HG03342 (cell line): ENCODE data around the gene CELF2.
"Not testable (repeated sequence)": the region's sequence is repeated elsewhere in the genome, so short reads cannot be mapped to it uniquely, and the experiment has no call there.

Experiments used
- ATAC-seq: cut with Tn5 transposase; IDR thresholded peaks from one replicate; pipeline ENCODE4 v1.9.1; 2021; ENCODE audit warnings: mild to moderate bottlenecking, moderate library complexity; ENCODE audit not compliant: unreplicated experiment

Gene CELF2

DNA sequence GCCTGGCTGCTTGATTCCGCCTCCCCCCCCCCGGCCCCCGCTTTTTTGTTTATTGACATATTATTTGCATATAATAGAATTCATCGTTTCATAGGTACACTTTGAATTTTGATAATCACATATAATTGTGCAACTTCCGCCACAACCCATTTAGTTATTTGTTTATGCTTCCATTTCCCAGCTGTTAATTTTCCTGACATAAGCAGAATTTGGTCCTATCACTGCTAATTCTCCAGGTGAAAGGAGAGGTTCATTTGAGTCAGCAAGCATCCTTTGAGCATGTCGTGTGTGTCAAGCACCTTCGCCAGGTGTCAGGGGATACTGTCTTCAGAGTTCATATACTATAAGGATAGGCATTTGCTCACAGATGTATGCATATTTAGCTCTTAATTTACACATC lies 102.2 kb downstream of the CELF2 start:
- no peak for ATAC-seq

DNA sequence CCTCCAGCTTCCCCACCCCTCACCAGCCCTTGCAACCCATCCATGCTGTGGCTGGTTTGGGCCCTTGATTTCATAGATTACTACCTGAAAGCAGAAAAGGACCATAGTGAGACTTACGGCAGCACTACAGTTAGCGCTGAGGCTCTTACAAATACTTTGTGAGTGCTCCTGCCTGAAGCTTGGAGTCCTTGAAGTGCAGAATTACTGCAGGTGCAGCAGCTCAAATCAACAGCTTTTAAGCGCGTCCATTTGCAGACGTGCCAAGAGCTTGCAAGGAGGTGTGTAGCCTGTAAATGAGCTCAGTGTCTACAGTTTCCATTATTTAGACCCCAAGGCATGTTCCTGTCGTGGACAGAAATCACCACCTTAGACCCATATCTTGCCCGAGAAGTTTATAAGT lies 103.0 kb downstream of the CELF2 start:
- ATAC-seq = no peak

DNA sequence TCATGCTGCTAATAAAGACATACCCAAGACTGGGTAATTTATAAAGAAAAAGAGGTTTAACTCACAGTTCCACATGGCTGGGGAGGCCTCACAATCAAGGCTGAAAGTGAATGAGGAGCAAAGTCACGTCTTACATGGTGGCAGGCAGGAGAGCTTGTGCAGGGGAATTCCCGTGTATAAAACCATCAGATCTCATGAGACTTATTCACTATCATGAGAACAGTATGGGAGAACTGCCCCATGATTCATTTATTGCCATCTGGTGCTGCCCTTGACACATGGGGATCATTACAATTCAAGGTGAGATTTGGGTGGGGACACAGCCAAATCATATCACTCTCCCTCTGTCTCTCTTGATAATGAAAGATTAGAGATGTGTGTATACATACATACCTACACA lies 106.2 kb downstream of the CELF2 start:
- not testable (repeated sequence) for ATAC-seq

DNA sequence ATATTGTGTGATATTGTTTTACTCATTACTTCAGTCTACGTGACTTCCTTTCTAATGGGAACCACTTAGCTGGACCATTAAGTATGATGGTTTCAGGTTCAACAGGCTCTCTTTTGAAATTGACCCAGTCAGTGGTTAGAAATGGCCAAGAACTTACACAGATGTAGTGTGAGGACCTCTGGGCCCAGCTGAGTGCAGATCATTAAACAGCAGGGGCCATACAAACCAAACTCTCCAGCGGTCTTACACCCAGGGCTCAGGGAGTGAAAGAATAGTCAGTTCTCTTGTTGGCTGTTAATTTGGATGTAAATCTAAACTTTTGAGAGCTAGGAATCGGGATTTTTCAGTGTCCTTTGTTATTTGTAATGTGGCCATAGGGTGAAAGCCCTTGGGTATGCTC lies 107.3 kb downstream of the CELF2 start:
- ATAC-seq = no peak

DNA sequence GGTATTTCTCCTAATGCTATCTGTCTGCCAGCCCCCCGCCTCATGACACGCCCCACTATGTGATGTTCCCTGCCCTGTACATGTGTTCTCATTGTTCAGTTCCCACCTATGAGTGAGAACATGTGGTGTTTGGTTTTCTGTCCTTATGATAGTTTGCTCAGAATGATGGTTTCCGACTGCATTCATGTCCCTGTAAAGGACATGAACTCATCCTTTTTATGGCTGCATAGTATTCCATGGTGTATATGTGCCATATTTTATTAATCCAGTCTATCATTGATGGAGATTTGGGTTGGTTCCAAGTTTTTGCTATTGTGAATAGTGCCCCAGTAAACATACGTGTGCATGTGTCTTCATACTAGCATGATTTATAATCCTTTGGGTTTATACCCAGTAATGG lies 109.3 kb downstream of the CELF2 start:
- ATAC-seq = not testable (repeated sequence)

DNA sequence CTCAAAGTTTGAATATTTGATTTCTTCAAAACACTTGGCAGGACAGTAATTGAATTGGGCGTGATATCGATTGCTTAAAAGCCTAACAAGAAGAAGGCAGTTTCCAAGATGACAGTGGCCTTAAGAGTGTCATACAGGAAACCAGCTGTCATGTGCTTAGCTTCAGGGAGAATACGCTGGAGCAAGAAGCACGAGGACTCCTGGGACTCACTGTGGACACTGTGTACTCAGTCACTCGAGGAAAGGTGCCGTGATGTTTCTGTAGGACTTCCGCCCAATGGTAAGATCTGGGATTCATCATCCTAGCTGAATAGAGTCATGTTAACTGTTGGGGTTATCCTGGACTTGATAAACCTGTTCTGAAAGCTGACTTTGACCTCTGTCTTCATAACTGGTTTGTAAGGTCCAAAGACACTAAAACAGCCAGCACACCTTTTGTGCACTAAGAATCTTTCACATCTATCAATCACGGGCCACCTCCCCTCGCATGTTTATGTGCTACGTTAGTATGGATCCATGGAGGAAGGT lies 113.5 kb downstream of the CELF2 start:
- ATAC-seq = no peak

DNA sequence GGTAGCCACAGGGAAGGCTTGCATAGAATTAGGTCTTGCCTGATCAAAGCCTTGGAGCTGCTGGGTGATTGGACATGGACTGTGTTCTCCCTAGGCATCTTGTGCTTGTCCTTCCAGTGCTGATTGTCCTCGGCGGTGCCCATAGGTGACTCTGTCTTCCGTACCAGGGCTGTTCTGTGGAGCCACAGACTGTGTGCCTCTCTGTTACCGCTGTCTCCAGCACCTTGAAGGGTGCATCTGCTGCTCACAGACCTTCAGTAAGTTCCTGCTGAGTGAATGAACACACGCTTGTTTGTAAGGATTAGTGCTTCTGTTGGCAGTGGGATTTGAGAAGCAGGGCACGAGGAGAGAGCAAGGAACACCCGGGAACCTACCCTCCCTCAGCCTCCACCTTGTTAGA lies 116.7 kb downstream of the CELF2 start:
- ATAC-seq = no peak

DNA sequence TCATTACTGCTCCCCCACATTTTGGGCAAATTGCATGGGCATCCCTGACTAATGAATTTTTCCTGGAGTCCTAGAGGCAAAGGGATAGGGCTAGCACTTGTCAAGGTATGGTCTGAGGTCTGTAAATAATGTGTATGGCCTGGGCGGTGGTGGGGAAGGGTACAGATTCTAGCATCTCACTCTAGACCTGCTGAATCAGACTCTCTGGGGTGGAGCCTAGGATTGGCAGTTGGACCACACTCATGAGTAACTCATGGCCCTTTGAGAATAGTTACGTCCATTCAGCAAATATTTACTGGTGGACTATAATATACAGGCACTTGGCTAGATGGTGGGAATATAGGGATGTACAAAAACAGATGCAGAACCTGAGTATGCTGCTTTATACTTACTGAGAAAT lies 118.0 kb downstream of the CELF2 start:
- no peak for ATAC-seq

DNA sequence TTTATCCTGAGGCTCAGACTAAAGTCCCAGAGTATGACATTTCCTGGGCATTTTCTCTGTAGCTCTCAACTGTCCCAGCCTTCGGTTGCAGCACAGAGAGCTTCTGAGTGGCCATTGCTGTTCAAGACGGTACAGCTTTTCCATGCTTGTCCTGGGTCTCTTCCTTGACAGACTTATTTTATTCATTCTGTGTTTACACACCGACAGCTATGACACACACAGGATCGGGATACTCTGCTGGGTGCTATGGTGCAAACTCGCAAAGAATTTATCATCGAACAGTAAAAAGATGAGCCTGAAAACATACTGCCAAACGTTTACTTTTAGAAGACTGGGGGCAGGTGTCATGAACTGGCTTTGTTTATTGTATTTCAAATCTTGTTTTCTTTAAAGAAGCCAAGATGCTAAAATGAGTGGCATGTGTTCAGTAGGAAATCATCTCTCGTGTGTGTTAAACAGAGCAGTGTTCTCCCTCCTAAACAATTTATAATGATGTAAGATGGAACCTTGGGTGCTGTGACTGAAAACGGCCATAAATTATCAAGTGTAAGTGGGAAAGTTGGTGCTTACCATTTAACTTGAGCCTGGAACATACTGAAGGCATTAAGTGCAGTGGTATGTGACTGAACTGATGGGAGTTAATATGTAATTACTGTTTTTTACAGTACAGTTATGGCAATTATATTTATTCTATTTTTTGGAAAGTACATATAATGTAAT lies 120.8 kb downstream of the CELF2 start:
- no peak for ATAC-seq

DNA sequence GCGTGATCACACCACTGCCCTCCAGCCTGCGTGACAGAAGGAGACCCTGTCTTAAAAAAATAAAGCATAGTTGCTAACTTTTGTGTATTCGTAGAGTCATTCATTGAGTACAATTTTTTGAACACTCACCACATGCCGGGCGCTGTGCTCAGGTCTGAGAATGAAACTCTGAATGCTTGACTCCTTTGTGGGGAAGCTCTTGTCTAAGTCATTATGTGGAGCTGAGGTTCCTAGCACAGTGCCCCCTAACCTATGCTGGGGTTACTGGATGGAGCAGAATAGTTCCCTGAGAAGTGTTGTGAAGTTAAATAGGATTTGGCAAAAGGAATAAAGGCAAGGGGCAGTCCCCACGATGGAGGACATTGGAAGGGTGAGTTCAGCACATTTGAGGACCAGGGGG lies 123.3 kb downstream of the CELF2 start:
- no peak for ATAC-seq

DNA sequence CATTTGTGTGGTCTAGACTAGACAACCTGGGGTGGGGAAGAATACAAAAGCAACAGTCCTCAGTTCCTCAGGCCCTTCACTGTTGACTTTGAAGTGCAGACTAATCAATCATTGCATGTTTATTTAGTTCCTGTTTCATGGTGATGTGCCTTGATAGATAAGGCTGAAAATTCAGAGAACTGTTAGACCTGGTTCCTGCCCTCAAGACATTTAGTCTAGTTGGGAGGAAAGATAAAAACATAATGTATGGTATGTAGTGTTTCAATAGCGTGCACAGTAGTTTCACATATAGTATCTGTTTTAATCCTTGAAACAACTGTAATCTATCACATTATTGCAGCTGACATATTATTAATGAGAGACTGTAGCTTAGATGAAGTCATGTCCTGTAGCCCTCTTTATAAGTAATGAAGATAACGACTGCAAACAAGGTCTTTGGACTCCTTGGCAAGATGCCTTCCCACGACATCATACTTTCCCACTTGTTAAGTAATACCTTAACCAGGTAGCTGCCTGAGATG lies 124.0 kb downstream of the CELF2 start:
- no peak for ATAC-seq

DNA sequence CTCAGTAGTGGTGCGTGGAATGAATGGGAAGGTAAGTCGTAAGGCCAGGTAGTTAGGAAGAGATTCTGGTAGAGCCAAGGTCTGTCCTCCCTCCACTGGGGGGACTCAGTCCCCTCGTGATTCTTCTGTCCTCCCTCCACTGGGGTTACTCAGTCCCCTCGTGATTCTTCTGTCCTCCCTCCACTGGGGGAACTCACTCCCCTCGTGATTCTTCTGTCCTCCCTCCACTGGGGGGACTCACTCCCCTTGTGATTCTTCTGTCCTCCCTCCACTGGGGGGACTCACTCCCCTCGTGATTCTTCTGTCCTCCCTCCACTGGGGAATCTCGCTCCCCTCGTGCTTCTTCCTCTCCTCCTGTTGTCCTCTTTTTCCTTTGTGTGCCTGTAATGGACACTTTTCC lies 125.1 kb downstream of the CELF2 start:
- no peak for ATAC-seq

DNA sequence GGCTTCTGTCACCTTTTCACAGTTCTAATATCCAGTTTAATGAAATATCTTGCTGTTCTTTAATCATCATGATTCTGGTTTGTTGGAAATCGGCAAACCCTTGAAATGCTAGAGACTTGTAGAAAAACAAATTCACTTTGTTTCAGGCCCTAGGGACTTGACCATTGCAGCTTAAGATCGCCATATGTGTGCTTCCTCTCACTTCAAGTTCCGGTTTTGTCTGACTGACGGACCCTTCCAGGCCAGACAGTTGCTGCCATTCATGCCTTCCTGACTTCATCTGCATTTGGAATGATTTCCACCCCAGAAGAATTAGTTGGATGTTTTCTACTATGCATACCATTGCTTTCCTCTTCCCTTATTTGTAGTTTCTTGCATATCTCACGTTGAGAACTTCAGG lies 125.6 kb downstream of the CELF2 start:
- no peak for ATAC-seq

DNA sequence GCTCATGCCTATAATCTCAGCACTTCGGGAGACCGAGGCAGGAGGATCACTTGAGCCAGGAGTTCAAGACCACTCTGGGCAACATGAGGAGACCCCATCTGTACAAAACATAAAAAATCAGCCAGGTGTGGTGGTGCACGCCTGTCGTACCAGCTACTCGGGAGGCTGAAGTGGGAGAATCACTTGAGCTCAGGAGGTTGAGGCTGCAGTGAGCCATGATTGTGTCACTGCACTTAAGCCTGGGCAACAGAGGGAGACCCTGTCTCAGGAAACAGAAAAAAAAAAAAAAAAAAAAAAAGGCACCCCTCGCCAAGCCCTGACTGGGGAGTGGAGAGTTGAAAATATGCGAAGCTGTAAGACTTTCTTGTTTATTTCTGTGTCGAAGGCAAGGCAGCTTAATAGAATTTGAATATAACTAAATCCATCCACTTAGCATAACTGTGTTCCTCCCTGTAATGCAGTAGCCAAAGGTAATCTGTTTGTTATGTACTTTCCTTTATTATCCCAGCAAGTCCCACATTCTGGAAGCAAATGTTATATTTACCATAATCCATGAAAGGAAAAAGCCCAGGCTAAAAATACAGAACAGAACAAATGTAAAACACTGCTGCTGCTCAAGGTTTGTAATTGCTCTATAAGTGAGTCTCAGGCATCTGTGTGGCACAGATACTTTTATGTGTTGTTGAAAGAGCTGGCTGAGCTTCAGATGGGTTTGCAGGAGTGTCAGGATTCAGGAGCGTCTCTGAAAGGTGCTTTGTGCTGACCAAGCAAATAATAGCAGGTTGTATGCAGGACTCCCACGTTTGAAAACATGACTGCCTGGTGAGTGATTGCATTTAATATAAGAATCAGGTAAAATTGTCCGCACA lies 127.2 kb downstream of the CELF2 start:
- peak; percentile 20 for ATAC-seq

DNA sequence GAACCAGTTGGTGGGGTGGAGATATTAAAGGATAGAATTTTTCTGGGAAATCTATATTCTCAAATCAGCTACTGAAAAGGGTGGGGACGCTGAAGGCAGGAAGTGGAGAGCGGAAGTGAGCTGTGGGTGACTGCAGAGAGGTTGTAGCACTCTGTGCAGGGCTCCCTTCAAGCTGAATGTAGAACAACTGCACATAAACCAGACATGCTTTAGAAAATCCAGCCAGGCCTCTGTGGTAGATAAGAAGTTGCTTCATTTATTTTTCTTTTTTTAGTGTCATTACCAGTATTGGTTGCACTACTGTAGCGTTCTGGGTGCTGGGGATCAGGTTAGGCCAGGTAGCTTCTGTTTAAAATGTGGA lies 127.8 kb downstream of the CELF2 start:
- ATAC-seq = peak; percentile 75

DNA sequence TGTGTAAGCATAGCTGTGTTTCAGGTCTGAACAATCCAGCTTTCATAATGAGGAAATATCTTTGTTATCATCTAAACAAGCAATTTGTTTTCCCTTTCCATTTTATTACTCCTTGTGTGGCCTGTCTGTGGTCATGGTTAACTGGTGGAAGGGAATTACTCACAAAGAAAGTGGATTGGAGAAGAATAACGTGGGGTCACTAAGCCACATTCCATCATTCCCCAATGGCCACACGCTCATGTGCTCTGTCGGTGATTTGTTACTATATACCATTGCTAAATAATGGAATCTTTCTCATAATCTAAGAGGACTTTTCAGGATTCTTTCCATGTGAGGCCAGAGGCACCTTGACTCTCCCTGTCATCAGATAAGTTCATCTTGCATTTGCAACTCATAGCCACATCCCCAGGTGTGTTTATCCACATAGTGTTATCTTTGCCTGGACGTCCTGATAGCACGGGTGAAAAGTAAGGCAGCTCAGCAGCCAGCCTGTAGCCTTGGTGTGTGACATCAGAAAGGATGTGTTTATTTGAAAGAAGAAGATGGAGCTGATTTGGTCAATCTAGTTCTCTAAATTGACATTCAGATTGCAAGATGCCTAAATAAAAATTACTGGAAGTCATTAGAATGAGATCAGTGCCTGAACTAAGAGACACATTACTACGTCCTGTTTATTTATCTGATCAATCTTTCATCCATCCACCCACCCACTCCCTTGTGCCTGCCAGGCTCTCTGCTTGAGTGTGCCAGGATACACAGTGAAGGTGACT lies 128.9 kb downstream of the CELF2 start:
- no peak for ATAC-seq

DNA sequence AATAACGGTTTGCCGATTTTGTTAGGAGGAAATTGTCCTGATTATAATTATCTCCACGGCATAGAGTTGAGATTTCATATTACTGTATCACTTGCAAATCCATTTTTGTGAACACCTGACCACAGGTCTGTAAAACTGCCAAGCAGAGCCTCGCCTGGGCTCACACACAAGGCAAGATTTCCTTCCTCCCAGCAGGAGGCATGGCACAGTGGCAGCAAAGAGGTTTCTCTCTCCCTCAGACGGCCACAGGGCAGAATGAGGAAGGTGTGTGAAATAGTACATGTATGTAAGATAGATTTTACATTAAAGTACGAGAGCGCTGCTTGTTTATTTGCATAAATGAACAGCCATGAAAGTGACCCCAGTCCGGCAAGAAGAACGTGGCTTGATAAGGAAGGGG lies 130.1 kb downstream of the CELF2 start:
- ATAC-seq = peak; percentile 31

DNA sequence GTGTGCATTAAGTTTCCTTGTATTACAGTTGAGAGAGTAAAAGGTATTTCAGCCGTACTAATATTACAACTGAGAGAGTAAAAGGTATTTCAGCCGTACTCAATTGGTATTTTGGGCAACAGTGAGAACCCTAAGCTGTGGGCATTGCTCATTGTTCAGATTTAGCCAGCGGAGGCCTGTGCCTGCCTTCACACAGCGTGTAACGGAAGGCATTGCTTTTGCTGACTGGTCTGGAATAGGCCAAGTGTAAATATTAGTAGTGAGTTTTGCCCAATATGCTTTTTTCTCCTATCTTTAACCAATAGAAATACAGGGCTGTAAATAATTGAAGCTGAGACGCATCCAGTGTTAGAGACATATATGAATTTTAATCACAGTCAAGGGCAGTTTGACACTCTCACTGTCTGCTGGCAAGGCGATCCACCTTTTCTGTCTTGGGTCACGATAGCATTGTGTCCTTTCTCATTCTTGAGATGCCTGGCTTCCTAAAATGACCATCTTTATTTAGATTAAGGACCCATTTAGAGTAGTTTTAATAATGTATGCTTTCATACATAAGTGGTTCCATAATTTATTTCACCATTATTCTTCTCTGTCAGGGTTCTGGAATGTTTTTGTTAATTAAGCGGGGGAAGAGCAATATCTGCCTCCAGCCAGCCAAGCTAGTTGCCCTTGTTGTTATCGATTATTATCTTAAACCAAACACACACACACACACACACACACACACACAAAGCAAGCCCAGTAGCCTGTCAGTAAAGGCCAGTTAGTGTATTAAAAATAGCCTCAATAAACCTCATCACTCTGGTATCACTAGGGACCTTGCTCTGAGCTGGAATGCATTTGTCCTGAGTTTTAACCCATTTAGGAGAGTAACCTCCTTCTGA lies 130.7 kb downstream of the CELF2 start:
- ATAC-seq = no peak

DNA sequence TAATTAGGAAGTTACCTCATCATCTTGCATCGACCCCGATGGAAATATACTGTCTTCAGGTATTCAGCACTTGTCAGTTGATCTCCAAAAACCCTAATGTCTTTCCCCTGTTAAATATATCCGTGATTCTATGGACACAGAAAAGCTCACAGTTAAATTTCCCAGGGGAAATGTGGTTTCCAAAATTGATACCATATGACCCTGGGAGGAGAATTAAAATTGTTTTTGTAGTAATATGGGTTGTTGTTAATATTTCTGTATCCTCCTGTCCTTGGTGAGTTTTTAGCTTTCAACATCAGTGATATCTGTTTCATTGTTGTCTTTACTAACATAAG lies 132.1 kb downstream of the CELF2 start:
- ATAC-seq = no peak

DNA sequence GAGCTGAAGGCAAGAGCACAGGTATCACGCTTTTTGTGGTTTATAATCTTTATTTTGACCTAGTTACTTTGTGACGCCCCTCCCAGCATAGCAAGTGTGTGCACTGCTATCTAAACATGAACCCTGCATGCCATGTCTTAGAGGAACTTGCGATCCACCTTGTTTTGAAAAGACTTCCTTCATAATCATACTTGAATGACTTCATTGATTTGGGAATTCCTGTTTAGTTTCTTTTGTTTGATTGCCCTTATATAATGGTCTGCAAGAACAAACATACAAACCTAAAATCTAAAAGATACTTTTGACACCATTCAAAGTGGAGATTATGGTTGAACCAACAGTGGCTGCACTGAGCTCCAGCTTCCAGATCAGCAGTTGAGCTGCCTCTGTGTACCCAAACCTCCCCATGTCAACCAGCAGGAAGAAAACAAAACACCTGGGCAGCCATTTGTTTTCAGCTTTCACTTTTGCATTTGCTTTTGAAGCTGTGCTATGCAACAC lies 132.6 kb downstream of the CELF2 start:
- ATAC-seq = peak; percentile 38
